Loucy (cell line): ENCODE results near the gene IREB2.

Source experiments
- H2AFZ ChIP-seq: fragments of 200-600 bp; sonication (generic); 2 replicates; pipeline ENCODE4 v1.6.0; 2016; ENCODE audit warnings: antibody characterized with exemption, mild to moderate bottlenecking, low read length, moderate library complexity
- H3F3A ChIP-seq: fragments of 200-600 bp; 2 replicates; pipeline ENCODE4 v1.6.0; 2016; ENCODE audit warnings: antibody characterized with exemption, low read depth, mild to moderate bottlenecking
- H3K27me3 ChIP-seq: fragments of 200-600 bp; sonication (generic); 2 replicates; pipeline ENCODE4 v1.6.1; 2014; ENCODE audit warnings: low read length, mild to moderate bottlenecking; ENCODE audit not compliant: insufficient read depth, poor library complexity, severe bottlenecking
- H3K36me3 ChIP-seq: fragments of 200-600 bp; sonication (generic); 2 replicates; pipeline ENCODE4 v1.6.1; 2016; ENCODE audit warnings: low read length; ENCODE audit not compliant: insufficient read depth
- H3K4me1 ChIP-seq: fragments of 200-600 bp; sonication (generic); 2 replicates; pipeline ENCODE4 v1.5.1; 2014; ENCODE audit warnings: low read length, mild to moderate bottlenecking; ENCODE audit not compliant: insufficient read depth, poor library complexity, severe bottlenecking
- H3K4me2 ChIP-seq: fragments of 200-600 bp; sonication (generic); 2 replicates; pipeline ENCODE4 v1.6.0; 2014; ENCODE audit warnings: antibody characterized with exemption, low read length, low read depth, mild to moderate bottlenecking; ENCODE audit not compliant: poor library complexity, severe bottlenecking
- H3K4me3 ChIP-seq: fragments of 200-600 bp; sonication (generic); 2 replicates; pipeline ENCODE4 v1.5.1; 2014; ENCODE audit warnings: low read length, mild to moderate bottlenecking, mixed read lengths; ENCODE audit not compliant: poor library complexity, severe bottlenecking
- H3K79me2 ChIP-seq: fragments of 200-600 bp; sonication (generic); 2 replicates; pipeline ENCODE4 v1.6.1; 2014; ENCODE audit warnings: low read length; ENCODE audit not compliant: insufficient read depth
- H3K9ac ChIP-seq: fragments of 200-600 bp; sonication (generic); 2 replicates; pipeline ENCODE4 v1.6.0; 2014; ENCODE audit warnings: mild to moderate bottlenecking, low read depth, low read length, moderate library complexity; ENCODE audit not compliant: poor library complexity, severe bottlenecking
- H3K9me2 ChIP-seq: fragments of 200-600 bp; sonication (generic); replicated peaks from 2 replicates; pipeline ENCODE4 v1.6.1; 2016; ENCODE audit warnings: low read depth, low read length, mixed read lengths
- H3K9me3 ChIP-seq: fragments of 200-600 bp; sonication (generic); 2 replicates; pipeline ENCODE4 v1.6.1; 2014; ENCODE audit warnings: mild to moderate bottlenecking, antibody characterized with exemption, low read length, low read depth; ENCODE audit not compliant: insufficient read depth
- H4K20me1 ChIP-seq: fragments of 200-600 bp; sonication (generic); 2 replicates; pipeline ENCODE4 v1.6.0; 2014; ENCODE audit warnings: antibody characterized with exemption, low read length, mild to moderate bottlenecking; ENCODE audit not compliant: insufficient read depth, poor library complexity, severe bottlenecking
- CTCF ChIP-seq: fragments of 200-600 bp; sonication (generic); conservative IDR thresholded peaks from 2 replicates; pipeline ENCODE4 v1.5.1; 2014; ENCODE audit warnings: mild to moderate bottlenecking, antibody characterized with exemption, low read length
- EZH2phosphoT487 ChIP-seq: fragments of 200-600 bp; IDR thresholded peaks from 2 replicates; pipeline ENCODE4 v1.6.1; 2018; ENCODE audit warnings: antibody characterized with exemption, mild to moderate bottlenecking, moderate library complexity, borderline replicate concordance

Gene IREB2

GRCh38 chr15:78540871-78541743 lies 103.1 kb downstream of the IREB2 start:
- no peaks in the 10 kb centered on the region for H3K9me3 ChIP-seq
- H3K9ac ChIP-seq: peak overlapping the region; percentile 91
- peaks cover 61% of the 10 kb centered on the region for H3K79me2 ChIP-seq
- peaks cover 48% of the 10 kb centered on the region for H4K20me1 ChIP-seq
- H3K4me1 ChIP-seq: peaks cover 45% of the 10 kb centered on the region
- H3K27me3 ChIP-seq: no peaks in the 10 kb centered on the region
- no peaks in the 10 kb centered on the region for H3K9me2 ChIP-seq
- H3K4me2 ChIP-seq: peak overlapping the region; percentile 97
- no peaks in the 10 kb centered on the region for H3F3A ChIP-seq
- H3K36me3 ChIP-seq: peaks cover 22% of the 10 kb centered on the region
- H3K4me3 ChIP-seq: peak overlapping the region; percentile 95
- TF ChIP-seq EZH2phosphoT487 (no peak), CTCF (no peak)
- H2AFZ ChIP-seq: peak overlapping the region; percentile 88

GRCh38 chr15:78541744-78542034 lies 103.7 kb downstream of the IREB2 start:
- Histone ChIP-seq H3K36me3 (peaks cover 27% of the 10 kb centered on the region), H2AFZ (no peak overlapping the region), H3F3A (no peaks in the 10 kb centered on the region), H4K20me1 (peaks cover 48% of the 10 kb centered on the region), H3K4me2 (peak overlapping the region; percentile 97), H3K4me3 (peak overlapping the region; percentile 95), H3K9me2 (no peaks in the 10 kb centered on the region), H3K27me3 (no peaks in the 10 kb centered on the region), H3K4me1 (peaks cover 45% of the 10 kb centered on the region), H3K79me2 (peaks cover 66% of the 10 kb centered on the region), H3K9me3 (no peaks in the 10 kb centered on the region), H3K9ac (peak overlapping the region; percentile 91)
- TF ChIP-seq CTCF (no peak), EZH2phosphoT487 (no peak)

GRCh38 chr15:78542647-78543046 lies 104.6 kb downstream of the IREB2 start:
- H3K4me2 ChIP-seq: peak overlapping the region; percentile 97
- no peaks in the 10 kb centered on the region for H3K27me3 ChIP-seq
- no peaks in the 10 kb centered on the region for H3K9me2 ChIP-seq
- H3K4me3 ChIP-seq: peak overlapping the region; percentile 95
- H3K9ac ChIP-seq: peak overlapping the region; percentile 91
- peaks cover 37% of the 10 kb centered on the region for H3K36me3 ChIP-seq
- TF ChIP-seq CTCF: no peak
- no peak for TF ChIP-seq EZH2phosphoT487
- H3K4me1 ChIP-seq: peaks cover 45% of the 10 kb centered on the region
- H4K20me1 ChIP-seq: peaks cover 52% of the 10 kb centered on the region
- H2AFZ ChIP-seq: no peak overlapping the region
- H3K79me2 ChIP-seq: peaks cover 66% of the 10 kb centered on the region
- H3F3A ChIP-seq: no peaks in the 10 kb centered on the region
- H3K9me3 ChIP-seq: no peaks in the 10 kb centered on the region
